ENCODE results near the gene TMEM127.

DNA sequence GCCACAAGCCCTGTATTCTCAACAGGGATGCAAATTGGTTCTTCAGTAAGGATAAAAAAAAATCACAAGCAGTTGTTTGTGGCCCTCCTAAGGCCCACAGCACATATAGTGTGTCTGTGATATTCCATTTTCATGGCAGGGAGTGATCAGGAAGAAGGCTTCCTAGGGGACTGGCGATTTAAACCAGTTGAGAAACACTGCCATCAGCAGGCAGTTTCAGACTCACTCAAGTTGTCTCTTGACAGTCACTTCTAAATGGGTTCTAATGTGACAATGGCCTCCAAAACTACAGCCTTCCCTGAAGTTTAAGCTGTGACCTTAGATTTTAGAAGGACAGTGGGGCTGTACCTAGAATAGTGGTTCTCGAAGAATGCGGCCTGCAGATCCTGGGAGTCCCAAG lies 6.2 kb upstream of the TMEM127 start:
- TF ChIP-seq, protein P1, sequence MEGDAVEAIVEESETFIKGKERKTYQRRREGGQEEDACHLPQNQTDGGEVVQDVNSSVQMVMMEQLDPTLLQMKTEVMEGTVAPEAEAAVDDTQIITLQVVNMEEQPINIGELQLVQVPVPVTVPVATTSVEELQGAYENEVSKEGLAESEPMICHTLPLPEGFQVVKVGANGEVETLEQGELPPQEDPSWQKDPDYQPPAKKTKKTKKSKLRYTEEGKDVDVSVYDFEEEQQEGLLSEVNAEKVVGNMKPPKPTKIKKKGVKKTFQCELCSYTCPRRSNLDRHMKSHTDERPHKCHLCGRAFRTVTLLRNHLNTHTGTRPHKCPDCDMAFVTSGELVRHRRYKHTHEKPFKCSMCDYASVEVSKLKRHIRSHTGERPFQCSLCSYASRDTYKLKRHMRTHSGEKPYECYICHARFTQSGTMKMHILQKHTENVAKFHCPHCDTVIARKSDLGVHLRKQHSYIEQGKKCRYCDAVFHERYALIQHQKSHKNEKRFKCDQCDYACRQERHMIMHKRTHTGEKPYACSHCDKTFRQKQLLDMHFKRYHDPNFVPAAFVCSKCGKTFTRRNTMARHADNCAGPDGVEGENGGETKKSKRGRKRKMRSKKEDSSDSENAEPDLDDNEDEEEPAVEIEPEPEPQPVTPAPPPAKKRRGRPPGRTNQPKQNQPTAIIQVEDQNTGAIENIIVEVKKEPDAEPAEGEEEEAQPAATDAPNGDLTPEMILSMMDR (IDR thresholded peaks at IDR 0.05), result no peak
- TF ChIP-seq EZH2 (IDR thresholded peaks at IDR 0.05; ENCODE audit: borderline replicate concordance, insufficient read depth, low read depth, low read length, poor library complexity, severe bottlenecking), result no peak
